Ishikawa (cell line): Measurements from ENCODE around the gene FGF23.

Experiments used
- CEBPB ChIP-seq: IDR thresholded peaks from 2 replicates; pipeline ENCODE4 v1.6.1; 2012
- CREB1 ChIP-seq: IDR thresholded peaks from 2 replicates; pipeline ENCODE4 v1.6.1; 2012; ENCODE audit warnings: low read depth
- EGR1 ChIP-seq: IDR thresholded peaks from 2 replicates; pipeline ENCODE4 v1.6.1; 2012
- EP300 ChIP-seq: IDR thresholded peaks from 2 replicates; pipeline ENCODE4 v1.6.1; 2012; ENCODE audit warnings: borderline replicate concordance
- FOXM1 ChIP-seq: IDR thresholded peaks from 2 replicates; pipeline ENCODE4 v1.6.1; 2012; ENCODE audit warnings: low read depth, borderline replicate concordance
- NFIC ChIP-seq: IDR thresholded peaks from 2 replicates; pipeline ENCODE4 v1.6.1; 2012
- RAD21 ChIP-seq: IDR thresholded peaks from 2 replicates; pipeline ENCODE4 v1.6.1; 2012; ENCODE audit warnings: low read depth
- TAF1 ChIP-seq: IDR thresholded peaks from 2 replicates; pipeline ENCODE4 v1.6.1; 2012; ENCODE audit warnings: low read depth, mild to moderate bottlenecking
- TCF12 ChIP-seq: IDR thresholded peaks from 2 replicates; pipeline ENCODE4 v1.6.1; 2012; ENCODE audit warnings: low read depth
- TEAD4 ChIP-seq: IDR thresholded peaks from 2 replicates; pipeline ENCODE4 v1.6.1; 2012
- YY1 ChIP-seq: IDR thresholded peaks from 2 replicates; pipeline ENCODE4 v1.6.1; 2012; ENCODE audit warnings: low read depth
- ZBTB7A ChIP-seq: IDR thresholded peaks from 2 replicates; pipeline ENCODE4 v1.6.1; 2012; ENCODE audit warnings: low read depth
- TF ChIP-seq, protein P1 (sequence below): IDR thresholded peaks from 2 replicates; pipeline ENCODE4 v1.6.1; 2012
- TF ChIP-seq, protein P2 (sequence below): IDR thresholded peaks from 2 replicates; pipeline ENCODE4 v1.6.1; 2012
- TF ChIP-seq, protein P3 (sequence below): IDR thresholded peaks from 2 replicates; pipeline ENCODE4 v1.6.1; 2012; ENCODE audit warnings: low read depth, mild to moderate bottlenecking

Gene FGF23

DNA sequence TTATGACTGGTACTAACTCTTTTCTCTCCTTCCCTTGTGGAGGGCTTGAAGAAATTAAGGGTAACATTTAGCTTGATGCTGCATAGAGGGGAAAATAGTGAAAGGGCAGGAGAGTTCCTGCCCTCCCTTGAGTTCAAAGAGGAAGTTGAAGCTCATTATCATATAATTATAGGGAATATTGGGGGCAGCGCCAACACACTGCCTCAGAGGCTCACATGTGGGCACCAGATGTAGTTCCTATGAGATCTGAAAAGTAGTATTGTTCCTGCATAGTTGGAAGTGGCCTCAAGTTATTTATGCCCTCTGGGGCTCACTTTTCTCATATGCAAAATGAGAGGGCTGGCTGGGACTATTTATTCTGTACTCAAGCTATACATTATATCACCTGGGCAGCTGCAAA is 33.0 kb upstream of the FGF23 start:
- no peak for TF ChIP-seq YY1

DNA sequence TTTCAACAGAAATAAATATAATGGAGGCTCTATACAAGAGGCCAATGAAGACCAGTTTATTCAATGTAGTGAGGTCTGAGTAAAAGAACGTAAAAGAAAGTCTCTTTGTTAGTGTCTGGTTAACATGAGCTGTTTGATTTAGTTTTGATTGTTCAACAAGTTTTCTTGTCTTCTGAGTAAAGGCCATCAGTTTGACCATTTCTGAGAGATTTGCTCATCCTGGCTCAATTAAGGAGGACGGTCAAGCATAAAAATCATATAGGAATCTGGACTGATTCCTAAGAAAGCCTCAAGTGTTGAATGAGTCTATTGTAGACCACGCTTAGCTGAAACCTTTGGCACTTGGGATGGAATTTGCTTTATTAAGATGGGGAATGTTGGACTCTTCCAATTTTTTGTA is 32.5 kb upstream of the FGF23 start:
- TF ChIP-seq NFIC (no peak), EGR1 (no peak), CEBPB (no peak)
- TF ChIP-seq, protein P1, sequence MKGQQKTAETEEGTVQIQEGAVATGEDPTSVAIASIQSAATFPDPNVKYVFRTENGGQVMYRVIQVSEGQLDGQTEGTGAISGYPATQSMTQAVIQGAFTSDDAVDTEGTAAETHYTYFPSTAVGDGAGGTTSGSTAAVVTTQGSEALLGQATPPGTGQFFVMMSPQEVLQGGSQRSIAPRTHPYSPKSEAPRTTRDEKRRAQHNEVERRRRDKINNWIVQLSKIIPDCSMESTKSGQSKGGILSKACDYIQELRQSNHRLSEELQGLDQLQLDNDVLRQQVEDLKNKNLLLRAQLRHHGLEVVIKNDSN: no peak

DNA sequence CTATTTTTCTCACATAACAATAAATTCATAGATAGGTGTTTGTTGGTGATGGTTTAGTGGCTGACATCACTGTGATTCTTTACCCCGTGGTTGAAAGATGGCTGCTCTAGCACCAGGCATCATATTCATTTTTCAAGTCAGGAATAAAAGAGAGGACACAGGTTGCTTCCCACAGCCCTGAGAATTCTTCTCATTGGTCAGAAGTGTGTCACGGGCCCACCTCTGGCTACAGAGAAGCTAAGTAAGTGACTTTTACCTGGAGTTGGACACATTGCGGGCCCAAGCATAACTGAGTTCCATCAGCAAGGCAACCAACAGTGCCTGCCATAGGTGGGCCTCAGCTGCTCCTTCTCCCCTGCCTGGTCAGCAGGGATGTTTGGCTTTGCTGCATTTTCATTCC is 27.6 kb upstream of the FGF23 start:
- TF ChIP-seq, protein P1: no peak
- TF ChIP-seq, protein P2, sequence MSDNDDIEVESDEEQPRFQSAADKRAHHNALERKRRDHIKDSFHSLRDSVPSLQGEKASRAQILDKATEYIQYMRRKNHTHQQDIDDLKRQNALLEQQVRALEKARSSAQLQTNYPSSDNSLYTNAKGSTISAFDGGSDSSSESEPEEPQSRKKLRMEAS: no peak
- TF ChIP-seq TEAD4 (no peak), RAD21 (no peak), ZBTB7A (no peak), CEBPB (no peak), TCF12 (no peak), TAF1 (no peak), EP300 (no peak), CREB1 (no peak), FOXM1 (no peak), NFIC (no peak), YY1 (no peak), EGR1 (no peak)
- TF ChIP-seq, protein P3, sequence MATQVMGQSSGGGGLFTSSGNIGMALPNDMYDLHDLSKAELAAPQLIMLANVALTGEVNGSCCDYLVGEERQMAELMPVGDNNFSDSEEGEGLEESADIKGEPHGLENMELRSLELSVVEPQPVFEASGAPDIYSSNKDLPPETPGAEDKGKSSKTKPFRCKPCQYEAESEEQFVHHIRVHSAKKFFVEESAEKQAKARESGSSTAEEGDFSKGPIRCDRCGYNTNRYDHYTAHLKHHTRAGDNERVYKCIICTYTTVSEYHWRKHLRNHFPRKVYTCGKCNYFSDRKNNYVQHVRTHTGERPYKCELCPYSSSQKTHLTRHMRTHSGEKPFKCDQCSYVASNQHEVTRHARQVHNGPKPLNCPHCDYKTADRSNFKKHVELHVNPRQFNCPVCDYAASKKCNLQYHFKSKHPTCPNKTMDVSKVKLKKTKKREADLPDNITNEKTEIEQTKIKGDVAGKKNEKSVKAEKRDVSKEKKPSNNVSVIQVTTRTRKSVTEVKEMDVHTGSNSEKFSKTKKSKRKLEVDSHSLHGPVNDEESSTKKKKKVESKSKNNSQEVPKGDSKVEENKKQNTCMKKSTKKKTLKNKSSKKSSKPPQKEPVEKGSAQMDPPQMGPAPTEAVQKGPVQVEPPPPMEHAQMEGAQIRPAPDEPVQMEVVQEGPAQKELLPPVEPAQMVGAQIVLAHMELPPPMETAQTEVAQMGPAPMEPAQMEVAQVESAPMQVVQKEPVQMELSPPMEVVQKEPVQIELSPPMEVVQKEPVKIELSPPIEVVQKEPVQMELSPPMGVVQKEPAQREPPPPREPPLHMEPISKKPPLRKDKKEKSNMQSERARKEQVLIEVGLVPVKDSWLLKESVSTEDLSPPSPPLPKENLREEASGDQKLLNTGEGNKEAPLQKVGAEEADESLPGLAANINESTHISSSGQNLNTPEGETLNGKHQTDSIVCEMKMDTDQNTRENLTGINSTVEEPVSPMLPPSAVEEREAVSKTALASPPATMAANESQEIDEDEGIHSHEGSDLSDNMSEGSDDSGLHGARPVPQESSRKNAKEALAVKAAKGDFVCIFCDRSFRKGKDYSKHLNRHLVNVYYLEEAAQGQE: no peak

DNA sequence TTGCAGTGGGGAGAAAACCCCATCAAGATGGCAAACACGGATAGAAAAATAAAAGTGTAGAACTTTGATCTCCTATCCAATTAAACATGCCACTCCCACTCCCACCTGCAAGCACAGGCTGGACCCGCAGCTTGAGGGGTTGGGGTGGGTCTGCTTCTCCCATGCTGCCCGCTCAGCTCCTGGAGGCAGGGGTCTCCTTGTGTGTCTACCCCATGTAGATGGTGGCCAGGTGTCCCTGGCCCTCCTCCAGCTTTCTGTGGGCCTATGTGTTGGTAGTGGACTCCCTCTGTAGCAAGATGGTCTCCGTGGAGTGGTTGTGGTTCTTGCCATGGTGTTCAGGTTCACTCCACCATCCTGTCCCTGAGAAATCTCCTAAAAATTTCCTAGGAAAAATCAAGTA is 23.5 kb upstream of the FGF23 start:
- TF ChIP-seq ZBTB7A: no peak
- TF ChIP-seq CEBPB: no peak
- TF ChIP-seq YY1: no peak
- no peak for TF ChIP-seq TCF12

DNA sequence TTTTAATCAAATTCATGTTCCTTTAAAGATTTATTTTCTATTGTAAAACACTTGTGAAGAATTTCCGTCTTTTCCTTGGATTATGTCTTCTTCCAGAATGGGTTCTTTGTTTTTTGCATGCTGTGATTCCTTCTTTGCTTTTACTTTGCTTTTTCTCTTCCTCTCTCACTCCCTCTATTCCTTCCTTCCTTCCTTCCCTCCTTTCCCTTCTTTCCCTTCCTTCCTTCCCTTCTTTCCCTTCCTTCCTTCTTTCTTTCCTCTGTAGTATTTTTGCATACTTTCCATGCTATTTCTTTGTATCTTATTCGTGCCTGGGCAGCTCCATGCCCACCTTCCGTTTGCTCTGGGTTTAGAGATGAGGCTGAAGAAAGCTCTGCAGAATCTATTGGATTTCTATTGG is 21.6 kb upstream of the FGF23 start:
- TF ChIP-seq TCF12 (no peak), CEBPB (no peak)

DNA sequence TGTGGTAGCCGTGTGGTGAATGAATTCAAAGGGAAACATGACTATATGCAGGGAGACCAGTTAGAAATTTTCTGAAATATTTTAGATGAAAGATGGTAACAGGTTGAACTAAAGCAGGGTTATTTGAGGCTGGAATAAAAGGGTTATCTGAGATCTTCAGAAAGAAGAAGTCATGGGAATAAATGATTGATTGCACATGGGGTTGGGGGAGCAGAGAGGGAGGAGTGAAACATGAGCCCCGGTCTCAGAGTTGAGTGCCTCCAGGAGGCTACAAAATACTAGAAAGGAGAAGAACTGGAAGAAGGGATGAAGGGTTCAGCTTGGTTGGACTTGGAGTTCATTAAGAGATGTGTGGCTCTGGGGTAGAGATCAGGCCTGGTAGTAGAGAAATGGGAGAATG is 16.3 kb upstream of the FGF23 start:
- no peak for TF ChIP-seq TAF1
- no peak for TF ChIP-seq TCF12
- no peak for TF ChIP-seq ZBTB7A
- TF ChIP-seq YY1: no peak
- no peak for TF ChIP-seq EP300
- TF ChIP-seq, protein P1: no peak
- TF ChIP-seq EGR1: no peak

DNA sequence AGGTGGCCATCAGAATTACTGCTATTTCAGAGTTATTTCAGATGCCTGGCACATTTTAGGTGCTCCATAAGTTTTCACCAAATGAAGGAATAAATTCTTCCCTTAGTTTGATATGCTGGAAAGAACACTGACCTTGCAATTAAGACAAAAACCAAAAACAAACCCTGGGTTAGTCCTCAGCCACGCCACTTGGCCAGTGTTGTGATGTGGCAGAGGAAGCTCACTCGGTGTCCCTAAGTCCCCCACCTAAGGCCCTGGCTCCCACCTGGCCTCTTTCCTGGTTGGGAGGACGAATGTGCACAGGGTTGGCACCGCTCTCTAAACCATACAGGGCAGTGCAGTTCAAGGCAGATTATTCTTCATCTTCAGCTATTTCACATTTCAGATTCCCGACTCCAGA is 13.7 kb upstream of the FGF23 start:
- TF ChIP-seq YY1 (no peak), CREB1 (no peak), EP300 (no peak), TEAD4 (no peak), CEBPB (no peak), FOXM1 (no peak)
- TF ChIP-seq, protein P2: no peak
- TF ChIP-seq, protein P1: no peak
- TF ChIP-seq, protein P3: no peak
